OCI-LY1 (cell line): ENCODE data around the gene DYNC2H1.

ENCODE experiments used
- H2AFZ ChIP-seq: fragments of 200-600 bp; sonication (generic), shearing (Covaris generic); 2 replicates; pipeline ENCODE4 v1.6.0; 2014; ENCODE audit warnings: antibody characterized with exemption, mild to moderate bottlenecking, low read length
- H3F3A ChIP-seq: fragments of 200-600 bp; sonication (generic), shearing (Covaris generic); 2 replicates; pipeline ENCODE4 v1.6.0; 2014; ENCODE audit warnings: mild to moderate bottlenecking, antibody characterized with exemption, low read length, moderate library complexity; ENCODE audit not compliant: insufficient read depth
- H3K27ac ChIP-seq: fragments of 200-600 bp; sonication (generic); 2 replicates; pipeline ENCODE4 v1.5.1; 2014; ENCODE audit warnings: low read length, mixed run types, mild to moderate bottlenecking, low read depth; ENCODE audit not compliant: poor library complexity, severe bottlenecking
- H3K27me3 ChIP-seq: fragments of 200-600 bp; sonication (generic); 2 replicates; pipeline ENCODE4 v1.6.0; 2014; ENCODE audit warnings: antibody characterized with exemption, mild to moderate bottlenecking, low read length, moderate library complexity; ENCODE audit not compliant: insufficient read depth
- H3K36me3 ChIP-seq: fragments of 200-600 bp; sonication (generic); 2 replicates; pipeline ENCODE4 v1.6.1; 2014; ENCODE audit warnings: mild to moderate bottlenecking, antibody characterized with exemption, low read length, moderate library complexity, mixed read lengths; ENCODE audit not compliant: insufficient read depth
- H3K4me1 ChIP-seq: fragments of 200-600 bp; sonication (generic); 2 replicates; pipeline ENCODE4 v1.5.1; 2014; ENCODE audit warnings: mild to moderate bottlenecking, low read length, moderate library complexity; ENCODE audit not compliant: insufficient read depth, severe bottlenecking
- H3K4me2 ChIP-seq: fragments of 200-600 bp; sonication (generic), shearing (Covaris generic); 2 replicates; pipeline ENCODE4 v1.6.1; 2014; ENCODE audit warnings: low read length
- H3K4me3 ChIP-seq: fragments of 200-600 bp; sonication (generic); 2 replicates; pipeline ENCODE4 v1.5.1; 2014; ENCODE audit warnings: low read length, low read depth, mild to moderate bottlenecking, mixed read lengths; ENCODE audit not compliant: poor library complexity, severe bottlenecking
- H3K79me2 ChIP-seq: fragments of 200-600 bp; shearing (Covaris generic); 2 replicates; pipeline ENCODE4 v1.6.1; 2016; ENCODE audit warnings: mixed run types, low read length, mixed read lengths; ENCODE audit not compliant: insufficient read depth
- H3K9ac ChIP-seq: fragments of 200-600 bp; sonication (generic), shearing (Covaris generic); 2 replicates; pipeline ENCODE4 v1.6.1; 2014; ENCODE audit warnings: mild to moderate bottlenecking, low read length, mixed read lengths
- H3K9me2 ChIP-seq: fragments of 200-600 bp; sonication (generic), shearing (Covaris generic); 2 replicates; pipeline ENCODE4 v1.6.1; 2014; ENCODE audit warnings: low read depth, mild to moderate bottlenecking, low read length, mixed read lengths
- H3K9me3 ChIP-seq: fragments of 200-600 bp; shearing (Covaris generic); 2 replicates; pipeline ENCODE4 v1.6.1; 2014; ENCODE audit warnings: low read length, mixed read lengths
- H4K20me1 ChIP-seq: fragments of 200-600 bp; sonication (generic), shearing (Covaris generic); 2 replicates; pipeline ENCODE4 v1.6.0; 2016; ENCODE audit warnings: mild to moderate bottlenecking, low read length; ENCODE audit not compliant: insufficient read depth
- EZH2 ChIP-seq: fragments of 200-600 bp; sonication (generic), shearing (Covaris generic); IDR thresholded peaks from 2 replicates; pipeline ENCODE4 v1.8.0; 2017; ENCODE audit warnings: borderline replicate concordance, mixed run types, mild to moderate bottlenecking, antibody characterized with exemption, low read length, moderate library complexity, mixed read lengths
- TF ChIP-seq, protein P1 (sequence below): fragments of 200-600 bp; sonication (generic), shearing (Covaris generic); IDR thresholded peaks from 2 replicates; pipeline ENCODE4 v1.5.1; 2017; ENCODE audit warnings: mild to moderate bottlenecking, antibody characterized with exemption, low read length, moderate library complexity, mixed read lengths

Gene DYNC2H1

DNA sequence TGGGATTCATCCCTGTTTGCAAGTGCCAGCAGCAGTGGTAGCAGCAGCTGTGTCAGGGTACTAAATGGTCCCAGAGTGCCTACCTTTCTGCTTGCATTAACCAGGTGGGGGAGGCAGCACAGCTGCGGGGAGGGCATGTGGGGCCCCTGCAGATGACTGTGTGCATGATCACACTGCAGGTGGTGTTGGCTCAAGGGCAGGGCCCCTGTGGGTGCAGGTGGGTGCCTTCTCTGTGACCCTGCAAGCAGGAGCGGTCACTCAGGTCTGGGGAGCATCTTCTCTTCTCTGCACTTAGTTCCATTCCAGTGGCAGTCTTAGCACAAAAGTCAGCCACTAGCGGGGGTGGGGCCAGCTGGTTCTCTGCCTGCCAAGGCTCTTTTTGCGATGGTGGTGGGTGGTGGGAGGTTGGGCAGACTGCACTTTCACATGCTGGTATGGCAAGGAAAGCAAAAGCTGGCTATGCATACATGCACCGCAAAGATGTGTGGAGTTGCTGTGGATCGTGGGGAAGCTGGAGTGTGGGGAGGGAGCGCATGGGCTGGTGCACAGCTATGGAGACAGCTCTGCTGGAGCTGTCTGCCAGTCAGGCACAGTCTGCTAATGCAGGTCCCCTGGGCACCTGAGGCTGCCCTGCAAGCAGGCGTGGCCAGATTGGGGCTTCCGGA lies 157.1 kb downstream of the DYNC2H1 start:
- no peak for TF ChIP-seq EZH2
- TF ChIP-seq, protein P1, sequence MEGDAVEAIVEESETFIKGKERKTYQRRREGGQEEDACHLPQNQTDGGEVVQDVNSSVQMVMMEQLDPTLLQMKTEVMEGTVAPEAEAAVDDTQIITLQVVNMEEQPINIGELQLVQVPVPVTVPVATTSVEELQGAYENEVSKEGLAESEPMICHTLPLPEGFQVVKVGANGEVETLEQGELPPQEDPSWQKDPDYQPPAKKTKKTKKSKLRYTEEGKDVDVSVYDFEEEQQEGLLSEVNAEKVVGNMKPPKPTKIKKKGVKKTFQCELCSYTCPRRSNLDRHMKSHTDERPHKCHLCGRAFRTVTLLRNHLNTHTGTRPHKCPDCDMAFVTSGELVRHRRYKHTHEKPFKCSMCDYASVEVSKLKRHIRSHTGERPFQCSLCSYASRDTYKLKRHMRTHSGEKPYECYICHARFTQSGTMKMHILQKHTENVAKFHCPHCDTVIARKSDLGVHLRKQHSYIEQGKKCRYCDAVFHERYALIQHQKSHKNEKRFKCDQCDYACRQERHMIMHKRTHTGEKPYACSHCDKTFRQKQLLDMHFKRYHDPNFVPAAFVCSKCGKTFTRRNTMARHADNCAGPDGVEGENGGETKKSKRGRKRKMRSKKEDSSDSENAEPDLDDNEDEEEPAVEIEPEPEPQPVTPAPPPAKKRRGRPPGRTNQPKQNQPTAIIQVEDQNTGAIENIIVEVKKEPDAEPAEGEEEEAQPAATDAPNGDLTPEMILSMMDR = no peak
- Histone ChIP-seq H3K9ac (no peak overlapping the region), H3K36me3 (no peaks in the 10 kb centered on the region), H3K9me3 (no peaks in the 10 kb centered on the region), H4K20me1 (no peaks in the 10 kb centered on the region), H2AFZ (no peak overlapping the region), H3K4me1 (no peaks in the 10 kb centered on the region), H3F3A (no peaks in the 10 kb centered on the region), H3K27ac (no peak overlapping the region), H3K4me3 (no peak overlapping the region), H3K9me2 (no peaks in the 10 kb centered on the region), H3K79me2 (no peaks in the 10 kb centered on the region), H3K4me2 (no peak overlapping the region), H3K27me3 (no peaks in the 10 kb centered on the region)

DNA sequence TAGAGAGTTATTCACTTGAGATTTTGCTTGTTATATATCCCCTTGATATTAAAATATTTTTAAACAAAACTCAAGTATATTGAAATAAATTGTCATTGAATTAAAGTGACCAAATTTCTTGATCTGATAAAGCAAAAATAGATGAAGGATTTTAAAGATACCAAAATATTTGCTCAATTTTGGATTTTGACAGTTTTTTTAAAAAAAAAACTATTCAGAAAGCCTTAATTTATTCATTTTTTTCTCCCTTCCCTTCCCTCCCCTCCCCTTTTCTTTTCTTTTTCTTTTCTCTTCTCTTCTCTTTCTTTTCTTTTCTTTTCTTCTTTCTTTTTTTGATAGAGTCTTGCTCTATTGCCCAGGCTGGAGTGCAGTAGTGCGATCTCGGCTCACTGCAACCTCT lies 163.7 kb downstream of the DYNC2H1 start:
- Histone ChIP-seq H3K9me3 (no peaks in the 10 kb centered on the region), H3K9me2 (no peaks in the 10 kb centered on the region), H3K27ac (no peak overlapping the region), H3K4me3 (no peak overlapping the region), H3K79me2 (no peaks in the 10 kb centered on the region), H3K27me3 (no peaks in the 10 kb centered on the region), H4K20me1 (no peaks in the 10 kb centered on the region), H3K36me3 (no peaks in the 10 kb centered on the region), H3K4me1 (no peaks in the 10 kb centered on the region), H3K9ac (no peak overlapping the region), H3K4me2 (no peak overlapping the region), H3F3A (no peaks in the 10 kb centered on the region), H2AFZ (no peak overlapping the region)
- TF ChIP-seq, protein P1 = no peak
- no peak for TF ChIP-seq EZH2

DNA sequence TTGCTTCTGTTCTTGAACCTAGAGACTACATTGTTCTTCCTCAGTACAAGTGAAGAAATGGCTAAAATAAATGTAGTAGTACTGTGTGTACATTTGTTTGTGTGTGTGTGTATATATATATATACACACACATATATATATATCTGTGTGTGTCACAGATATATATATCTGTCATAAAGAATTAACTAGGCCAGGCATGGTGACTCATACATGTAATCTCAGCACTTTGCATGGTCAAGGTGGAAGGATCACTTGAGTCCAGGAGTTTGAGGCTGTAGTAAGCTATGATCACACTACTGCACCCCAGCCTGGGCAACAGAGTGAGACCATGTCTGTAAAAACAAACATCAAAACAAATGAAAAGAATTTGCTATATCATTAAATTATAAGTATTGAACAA lies 164.8 kb downstream of the DYNC2H1 start:
- no peak for TF ChIP-seq EZH2
- TF ChIP-seq, protein P1 = no peak
- H2AFZ ChIP-seq = no peak overlapping the region
- no peaks in the 10 kb centered on the region for H3K27me3 ChIP-seq
- H3K4me3 ChIP-seq = no peak overlapping the region
- no peaks in the 10 kb centered on the region for H3K36me3 ChIP-seq
- no peaks in the 10 kb centered on the region for H3F3A ChIP-seq
- H3K9ac ChIP-seq = no peak overlapping the region
- no peaks in the 10 kb centered on the region for H3K4me1 ChIP-seq
- no peaks in the 10 kb centered on the region for H3K79me2 ChIP-seq
- no peak overlapping the region for H3K27ac ChIP-seq
- no peaks in the 10 kb centered on the region for H3K9me2 ChIP-seq
- no peaks in the 10 kb centered on the region for H4K20me1 ChIP-seq
- H3K4me2 ChIP-seq = no peak overlapping the region
- no peaks in the 10 kb centered on the region for H3K9me3 ChIP-seq
